GM12874 (cell line): Measurements from ENCODE around the gene NSD2.

Source experiments
- CTCF ChIP-seq: IDR thresholded peaks from 2 replicates; pipeline ENCODE4 v1.5.1; 2011; ENCODE audit warnings: low read depth, mild to moderate bottlenecking, control low read depth, low read length, moderate library complexity; ENCODE audit not compliant: insufficient read depth

Gene NSD2

GRCh38 chr4:1987721-1988326, 116.6 kb downstream of the NSD2 start:
- TF ChIP-seq CTCF = no peak

GRCh38 chr4:1988327-1988724, 117.1 kb downstream of the NSD2 start:
- TF ChIP-seq CTCF = no peak

GRCh38 chr4:1989533-1990347, 118.5 kb downstream of the NSD2 start:
- TF ChIP-seq CTCF = no peak

- TF ChIP-seq CTCF = no peak
These were observed 119.1 kb downstream of the NSD2 start for GRCh38 chr4:1990348-1990645.

GRCh38 chr4:1990676-1991075, 119.5 kb downstream of the NSD2 start:
- TF ChIP-seq CTCF = no peak

- no peak for TF ChIP-seq CTCF
These were observed 119.9 kb downstream of the NSD2 start for GRCh38 chr4:1991087-1991486.

- TF ChIP-seq CTCF = no peak
These were observed 120.6 kb downstream of the NSD2 start for GRCh38 chr4:1991596-1992434.
